GM12878 (cell line): ENCODE results near the gene DERL3. TPM values are rescaled to one million over a fixed set of nuclear protein-coding genes. Genes with fewer than 3 reads are reported as not detected.
A peak's percentile ranks its signal among the peaks of the same experiment; 100 is the strongest.

Experiments used
- ATAC-seq: fragments of 200-7000 bp; cut with Tn5 transposase; 3 replicates; pipeline ENCODE4 v1.9.1; 2020; ENCODE audit warnings: mild to moderate bottlenecking, moderate library complexity
- BruUV-seq: library from RNA; stranded (reverse); fragments of 400-500 nt; replicated peaks from 2 replicates; lab custom pipeline; 2021; lab: Mats Ljungman, UMichigan
- CTCF ChIA-PET: fragments of 300-600 bp; sonication (Branson Sonifier 250); formaldehyde crosslinking; extraction: SDS; loops from one replicate; lab custom pipeline; 2021; ENCODE audit warnings: inconsistent platforms; lab: Yijun Ruan, JAX
- POLR2A ChIA-PET: fragments of 350-600 bp; formaldehyde crosslinking; extraction: SDS; loops from one replicate; lab custom pipeline; 2021; ENCODE audit warnings: inconsistent platforms; lab: Charles Lee
- RAD21 ChIA-PET: fragments of 300-600 bp; sonication (Branson Sonifier 250); formaldehyde crosslinking; loops from one replicate; lab custom pipeline; 2023; ENCODE audit warnings: antibody characterized with exemption; ENCODE audit not compliant: unreplicated experiment; lab: Charles Lee
- SMC1A ChIA-PET: fragments of 300-600 bp; sonication (Branson Sonifier 250); formaldehyde crosslinking; loops from one replicate; lab custom pipeline; 2023; ENCODE audit not compliant: unreplicated experiment, uncharacterized antibody; lab: Charles Lee
- DNase-seq: peaks from one replicate; pipeline ENCODE4 v3.0.0-alpha.2; 2011; ENCODE audit warnings: low read depth, low spot score
- FAIRE-seq: peaks from 3 replicates; lab custom pipeline; 2011; peaks lifted over from hg19 to GRCh38; lab: Jason Lieb, UNC
- H2AFZ ChIP-seq: 2 replicates; pipeline ENCODE4 v1.6.0; 2011; ENCODE audit warnings: low read depth, low read length, control low read depth; ENCODE audit not compliant: control insufficient read depth
- H3K27ac ChIP-seq: 2 replicates; pipeline ENCODE4 v1.5.1; 2011; ENCODE audit warnings: control low read depth; ENCODE audit not compliant: control insufficient read depth, insufficient read depth
- H3K27me3 ChIP-seq, 2 experiments: replicated peaks in 1 of 2; 2 replicates each; pipeline versions ENCODE4 v1.6.0 to v1.6.1; 2011; ENCODE audit warnings: low read length in 1 of 2; ENCODE audit not compliant: control insufficient read depth in 2 of 2, insufficient read depth in 2 of 2
- H3K36me3 ChIP-seq, 2 experiments: 2 replicates each; pipeline ENCODE4 v1.5.1; 2011; ENCODE audit warnings: low read length in 1 of 2; ENCODE audit not compliant: control insufficient read depth in 2 of 2, insufficient read depth in 2 of 2
- H3K4me1 ChIP-seq: 2 replicates; pipeline ENCODE4 v1.6.1; 2011; ENCODE audit warnings: mild to moderate bottlenecking, low read length, moderate library complexity, mixed read lengths; ENCODE audit not compliant: control insufficient read depth, insufficient read depth
- H3K4me2 ChIP-seq: 2 replicates; pipeline ENCODE4 v1.6.0; 2011; ENCODE audit warnings: control low read depth; ENCODE audit not compliant: control insufficient read depth, insufficient read depth
- H3K4me3 ChIP-seq: fragments of 200-600 bp; sonication (generic); 2 replicates; pipeline ENCODE4 v1.5.1; 2016
- H3K79me2 ChIP-seq: 2 replicates; pipeline ENCODE4 v1.6.0; 2011; ENCODE audit warnings: low read length; ENCODE audit not compliant: control insufficient read depth, insufficient read depth
- H3K9ac ChIP-seq: 2 replicates; pipeline ENCODE4 v1.8.0; 2011; ENCODE audit warnings: low read length, control low read depth, mixed read lengths; ENCODE audit not compliant: control insufficient read depth, insufficient read depth
- H3K9me3 ChIP-seq: replicated peaks from 3 replicates; pipeline ENCODE4 v1.5.1; 2011; ENCODE audit warnings: mild to moderate bottlenecking, low read length; ENCODE audit not compliant: control insufficient read depth, insufficient read depth
- H4K20me1 ChIP-seq: 2 replicates; pipeline ENCODE4 v1.6.0; 2011; ENCODE audit not compliant: control insufficient read depth, insufficient read depth
- ETV6 ChIP-seq, 2 experiments: fragments of 450-650 bp in 1 of 2; IDR thresholded peaks in 1 of 2; conservative IDR thresholded peaks in 1 of 2; 2 replicates each; pipeline ENCODE4 v1.6.1; 2014; ENCODE audit warnings: antibody characterized with exemption in 1 of 2, borderline replicate concordance in 1 of 2, low read depth in 1 of 2, mild to moderate bottlenecking in 1 of 2, moderate library complexity in 1 of 2
- HCFC1 ChIP-seq: fragments of 150-350 bp; IDR thresholded peaks from 2 replicates; pipeline ENCODE4 v1.6.1; 2014; ENCODE audit warnings: low read length
- IKZF1 ChIP-seq: fragments of 450-650 bp; conservative IDR thresholded peaks from 2 replicates; pipeline ENCODE4 v1.6.1; 2017; ENCODE audit warnings: antibody characterized with exemption, mild to moderate bottlenecking
- IKZF2 ChIP-seq, 2 experiments: fragments of 450-650 bp; IDR thresholded peaks; 2 replicates each; pipeline ENCODE4 v1.6.1; 2017; ENCODE audit warnings: mild to moderate bottlenecking in 2 of 2, moderate library complexity in 2 of 2
- MYB ChIP-seq: fragments of 150-350 bp; IDR thresholded peaks from 2 replicates; pipeline ENCODE4 v1.6.1; 2014; ENCODE audit warnings: mild to moderate bottlenecking, low read depth, low read length, borderline replicate concordance
- PAX8 ChIP-seq: fragments of 450-650 bp; IDR thresholded peaks from 2 replicates; pipeline ENCODE4 v1.6.1; 2017; ENCODE audit warnings: mild to moderate bottlenecking, moderate library complexity
- POLR2A ChIP-seq: IDR thresholded peaks from 2 replicates; pipeline ENCODE4 v1.6.1; 2011; ENCODE audit warnings: low read depth, mild to moderate bottlenecking, low read length
- SIN3A ChIP-seq: IDR thresholded peaks from 2 replicates; pipeline ENCODE4 v1.6.1; 2012; ENCODE audit warnings: low read depth, low read length, improper control_type of control experiment
- SRF ChIP-seq, 2 experiments: IDR thresholded peaks; 2 replicates each; pipeline ENCODE4 v1.6.1; 2011; ENCODE audit warnings: low read depth in 2 of 2, low read length in 2 of 2, mild to moderate bottlenecking in 1 of 2, moderate library complexity in 1 of 2
- STAT1 ChIP-seq: fragments of 450-650 bp; conservative IDR thresholded peaks from 2 replicates; pipeline ENCODE4 v1.6.1; 2014; ENCODE audit warnings: antibody characterized with exemption, mild to moderate bottlenecking
- TCF7 ChIP-seq: IDR thresholded peaks from 2 replicates; pipeline ENCODE4 v1.6.1; 2014; ENCODE audit warnings: antibody characterized with exemption, borderline replicate concordance
- YBX1 ChIP-seq: fragments of 450-650 bp; IDR thresholded peaks from 2 replicates; pipeline ENCODE4 v1.6.1; 2016; ENCODE audit warnings: antibody characterized with exemption
- ZNF217 ChIP-seq: fragments of 450-650 bp; IDR thresholded peaks from 2 replicates; pipeline ENCODE4 v1.6.1; 2017; ENCODE audit warnings: antibody characterized with exemption, mild to moderate bottlenecking
- WGBS: methylation state at CpG from one replicate; pipeline ENCODE4 v1.1.6; 2016; ENCODE audit warnings: low lambda C conversion rate; ENCODE audit not compliant: insufficient replicate concordance, insufficient coverage; ENCODE audit errors: missing lambda C conversion rate; 5-methylcytosine and 5-hydroxymethylcytosine counted together
- in situ Hi-C: fragments of 300-500 bp; cut with MboI; formaldehyde crosslinking; loops from 9 replicates; pipeline ENCODE4 v1.14.3; 2018; ENCODE audit warnings: mixed read lengths
- intact Hi-C: fragments of 100-400 bp; cut with micrococcal nuclease; formaldehyde crosslinking; loops from one replicate; pipeline ENCODE4 v1.14.2; 2022; ENCODE audit not compliant: unreplicated experiment
- polyA plus RNA-seq, 11 experiments: library from polyadenylated mRNA; depleted of rRNA in 4 of 11; unstranded in 6 of 11; stranded (reverse) in 5 of 11; fragments of >200 nt; fragmentation: Nextera tagmentation in 4 of 11; fragmentation: Illumina TruSeq in 1 of 11; extraction: Ambion mirVana in 4 of 11; extraction: Trizol in 1 of 11; gene quantifications; 1 replicate in 1 of 11; 2 replicates in 10 of 11; pipeline versions ENCODE4 v1.2.1 to v1.2.3, GENCODE V29; 2011 to 2016; ENCODE audit warnings: inconsistent platforms in 2 of 11, missing spikeins in 2 of 11, low read depth in 1 of 11
- total RNA-seq, 4 experiments: library from RNA; depleted of rRNA in 3 of 4; stranded (reverse); fragments of >200 nt in 3 of 4; fragmentation: Illumina TruSeq in 1 of 4; extraction: Trizol in 1 of 4; gene quantifications; 2 replicates each; pipeline versions ENCODE4 v1.2.1 to v1.2.3, GENCODE V29; 2013 to 2021

DERL3 gene
- total and polyA plus RNA-seq, 10 of the 15 experiments (the other 5 are each of a cell fraction or from before 2014, with no cell fraction given): 4.1 to 52.4 (median 14.1) TPM

- FAIRE-seq (no peak), DNase-seq (no peak), ATAC-seq (no peak)
- Histone ChIP-seq H3K4me2 (no peak overlapping the region), H3K36me3 (peaks cover 16 to 42% of the 10 kb centered on the region in 2 experiments), H2AFZ (no peak overlapping the region), H3K27me3 (no peaks in the 10 kb centered on the region), H3K9me3 (no peaks in the 10 kb centered on the region), H4K20me1 (peaks cover 2% of the 10 kb centered on the region; the same call in 1 of the 2 replicates), H3K4me1 (peaks cover 17% of the 10 kb centered on the region), H3K4me3 (no peak overlapping the region), H3K27ac (no peak overlapping the region), H3K79me2 (peaks cover 2% of the 10 kb centered on the region), H3K9ac (no peak overlapping the region)
- RAD21 ChIA-PET: interaction anchor here (0.9 kb wide), 1 partner anchor 9 kb away, joined by 3 read pairs; no protein-coding TSS in a partner anchor
- WGBS: 96% methylated on average over 10 of the region's 10 CpGs
- CTCF ChIA-PET: interaction anchor here (3.7 kb wide), 1 partner anchor 64 kb away, joined by 12 read pairs; the partner anchor contains the start of gene MMP11
- intact Hi-C loops (no loop called here), in situ Hi-C loops (no loop called here)
- POLR2A ChIA-PET: no interaction called here
- TF ChIP-seq YBX1: no peak
- TF ChIP-seq POLR2A: peak; percentile 44; the same call in 1 of the 2 replicates
- SMC1A ChIA-PET: interaction anchor here (1.1 kb wide), 1 partner anchor 11 kb away, joined by 3 read pairs; no protein-coding TSS in a partner anchor
- BruUV-seq: no TSS peak
These were observed 3.9 kb downstream of the DERL3 start for GRCh38 chr22:23834793-23835483.

GRCh38 chr22:23834406-23834792 lies 4.4 kb downstream of the DERL3 start:
- peaks cover 15% of the 10 kb centered on the region for H3K4me1 ChIP-seq
- WGBS: 95% methylated on average over 2 of the region's 3 CpGs
- DNase-seq (no peak), FAIRE-seq (no peak), ATAC-seq (no peak)
- ChIA-PET SMC1A (interaction anchor here (1.1 kb wide), 1 partner anchor 12 kb away, joined by 3 read pairs; no protein-coding TSS in a partner anchor), CTCF (interaction anchor here (3.7 kb wide), 1 partner anchor 63 kb away, joined by 12 read pairs; the partner anchor contains the start of gene MMP11), POLR2A (no interaction called here), RAD21 (no interaction called here)
- H4K20me1 ChIP-seq: peaks cover 2% of the 10 kb centered on the region; the same call in 1 of the 2 replicates
- no peak overlapping the region for H2AFZ ChIP-seq
- BruUV-seq: no TSS peak
- intact Hi-C loops (no loop called here), in situ Hi-C loops (no loop called here)
- H3K27ac ChIP-seq: no peak overlapping the region
- no peaks in the 10 kb centered on the region for H3K9me3 ChIP-seq
- H3K9ac ChIP-seq: no peak overlapping the region
- no peak overlapping the region for H3K4me3 ChIP-seq
- peaks cover 2% of the 10 kb centered on the region for H3K79me2 ChIP-seq
- no peak overlapping the region for H3K4me2 ChIP-seq
- TF ChIP-seq TCF7 (no peak), STAT1 (no peak), SRF (IDR thresholded peaks at IDR 0.05; ENCODE audit: low read depth in 2 of 2, low read length in 2 of 2) (no peak), HCFC1 (no peak), MYB (no peak), IKZF2 (IDR thresholded peaks at IDR 0.05) (no peak), SIN3A (no peak), ZNF217 (no peak), ETV6 (conservative IDR thresholded peaks at IDR 0.05 in 1 of 2, IDR thresholded peaks at IDR 0.05 in 1 of 2; ENCODE audit: borderline replicate concordance in 1 of 2, low read depth in 1 of 2) (no peak), PAX8 (no peak), IKZF1 (no peak)
- H3K36me3 ChIP-seq: peaks cover 17 to 42% of the 10 kb centered on the region in 2 experiments
- no peaks in the 10 kb centered on the region for H3K27me3 ChIP-seq
